Activated T-helper 2 cell treated with anti-CD3 and anti-CD28 coated beads, Interferon-gamma antibody, Interleukin-2, Interleukin-4, amounts not matched to agents 10 μg/mL and 5 μg/mL and 100 μg/mL, durations not matched to agents 14 hours and 24 hours and 36 hours (primary cell): ENCODE data around the gene C8G. TPM values are rescaled to one million over a fixed set of nuclear protein-coding genes. Genes with fewer than 3 reads are reported as not detected.

Source experiments
- DNase-seq: peaks from one replicate; pipeline ENCODE4 v3.0.0; 2021; ENCODE audit warnings: low spot score
- H3K27ac Mint-ChIP-seq: one replicate; pipeline ENCODE4 v1.8.0; 2021; ENCODE audit warnings: mixed read lengths
- H3K27me3 Mint-ChIP-seq: one replicate; pipeline ENCODE4 v1.8.0; 2021; ENCODE audit warnings: low read depth, mixed read lengths
- H3K36me3 Mint-ChIP-seq: one replicate; pipeline ENCODE4 v1.8.0; 2021; ENCODE audit warnings: low read depth, mixed read lengths
- H3K4me1 Mint-ChIP-seq: one replicate; pipeline ENCODE4 v1.8.0; 2021; ENCODE audit warnings: low read depth, mixed read lengths
- H3K4me3 Mint-ChIP-seq: one replicate; pipeline ENCODE4 v1.8.0; 2021; ENCODE audit warnings: low read depth, mild to moderate bottlenecking, moderate library complexity, mixed read lengths
- H3K9me3 Mint-ChIP-seq: one replicate; pipeline ENCODE4 v1.8.0; 2021; ENCODE audit warnings: mixed read lengths
- intact Hi-C: fragments of 100-400 bp; cut with micrococcal nuclease; formaldehyde crosslinking; loops from one replicate; pipeline ENCODE4 v1.15.1; 2023
- total RNA-seq: library from RNA; stranded (reverse); gene quantifications from 2 replicates; pipeline ENCODE4 v1.2.3, GENCODE V29; 2022

Gene C8G
- total RNA-seq, 1 donor from 2014 or later: 0.89 TPM

GRCh38 chr9:136963751-136964150, 18.7 kb downstream of the C8G start:
- Mint-ChIP-seq H3K4me1 (peaks cover 10% of the 10 kb centered on the region), H3K4me3 (no peak overlapping the region), H3K9me3 (no peaks in the 10 kb centered on the region), H3K27me3 (peaks cover 2% of the 10 kb centered on the region), H3K36me3 (no peaks in the 10 kb centered on the region), H3K27ac (no peak overlapping the region)
- DNase-seq: no peak
- intact Hi-C loops: no loop called here

DNA sequence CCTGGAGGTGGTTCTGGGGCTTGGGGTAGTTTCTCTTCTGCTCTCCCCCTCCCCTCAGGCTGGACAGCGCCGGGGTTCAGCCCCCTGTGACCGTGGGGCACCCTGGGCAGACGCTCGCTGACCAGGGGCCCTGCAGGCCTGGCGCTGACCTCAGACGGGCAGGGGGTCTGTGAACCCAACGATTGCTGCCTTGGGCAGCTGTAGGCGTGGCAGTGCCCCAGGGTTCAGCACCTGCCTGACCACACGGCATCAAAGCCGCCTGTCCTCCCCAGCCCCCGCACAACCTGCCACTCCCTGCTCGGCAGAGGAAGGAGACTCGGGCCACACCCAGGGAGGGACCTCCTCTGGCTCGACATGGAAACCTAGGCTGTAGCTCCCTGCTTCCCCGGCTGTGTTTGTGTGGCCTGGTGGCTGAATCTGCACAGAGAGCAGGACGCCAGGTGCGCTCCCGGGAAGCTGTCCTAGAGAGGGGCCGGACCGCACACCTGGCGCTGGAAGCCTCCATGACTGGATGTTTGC, 19.2 kb downstream of the C8G start:
- H3K9me3 Mint-ChIP-seq: no peaks in the 10 kb centered on the region
- no peak overlapping the region for H3K4me3 Mint-ChIP-seq
- H3K27ac Mint-ChIP-seq: no peak overlapping the region
- intact Hi-C loops: no loop called here
- peaks cover 2% of the 10 kb centered on the region for H3K27me3 Mint-ChIP-seq
- no peaks in the 10 kb centered on the region for H3K36me3 Mint-ChIP-seq
- DNase-seq: no peak
- peaks cover 10% of the 10 kb centered on the region for H3K4me1 Mint-ChIP-seq

- Mint-ChIP-seq H3K9me3 (no peaks in the 10 kb centered on the region), H3K4me1 (peaks cover 10% of the 10 kb centered on the region), H3K27ac (no peak overlapping the region), H3K27me3 (peaks cover 2% of the 10 kb centered on the region), H3K4me3 (no peak overlapping the region), H3K36me3 (no peaks in the 10 kb centered on the region)
- no peak for DNase-seq
- intact Hi-C loops: no loop called here
Measured at GRCh38 chr9:136964833-136965422, 19.9 kb downstream of the C8G start.

GRCh38 chr9:136965771-136966484, 20.9 kb downstream of the C8G start:
- intact Hi-C loops: no loop called here
- peaks cover 10% of the 10 kb centered on the region for H3K4me1 Mint-ChIP-seq
- H3K27ac Mint-ChIP-seq: no peak overlapping the region
- no peaks in the 10 kb centered on the region for H3K36me3 Mint-ChIP-seq
- no peak for DNase-seq
- peaks cover 2% of the 10 kb centered on the region for H3K27me3 Mint-ChIP-seq
- H3K9me3 Mint-ChIP-seq: no peaks in the 10 kb centered on the region
- peak overlapping the region; percentile 64 for H3K4me3 Mint-ChIP-seq

- Mint-ChIP-seq H3K36me3 (no peaks in the 10 kb centered on the region), H3K9me3 (no peaks in the 10 kb centered on the region), H3K4me1 (peaks cover 10% of the 10 kb centered on the region), H3K27me3 (peaks cover 2% of the 10 kb centered on the region), H3K4me3 (no peak overlapping the region), H3K27ac (no peak overlapping the region)
- DNase-seq: no peak
- intact Hi-C loops: no loop called here
Measured at GRCh38 chr9:136968333-136969127, 23.5 kb downstream of the C8G start.

GRCh38 chr9:136969150-136969549, 24.1 kb downstream of the C8G start:
- intact Hi-C loops: no loop called here
- Mint-ChIP-seq H3K4me3 (no peak overlapping the region), H3K27me3 (peaks cover 2% of the 10 kb centered on the region), H3K9me3 (no peaks in the 10 kb centered on the region), H3K4me1 (peaks cover 10% of the 10 kb centered on the region), H3K27ac (no peak overlapping the region), H3K36me3 (no peaks in the 10 kb centered on the region)
- DNase-seq: no peak

DNA sequence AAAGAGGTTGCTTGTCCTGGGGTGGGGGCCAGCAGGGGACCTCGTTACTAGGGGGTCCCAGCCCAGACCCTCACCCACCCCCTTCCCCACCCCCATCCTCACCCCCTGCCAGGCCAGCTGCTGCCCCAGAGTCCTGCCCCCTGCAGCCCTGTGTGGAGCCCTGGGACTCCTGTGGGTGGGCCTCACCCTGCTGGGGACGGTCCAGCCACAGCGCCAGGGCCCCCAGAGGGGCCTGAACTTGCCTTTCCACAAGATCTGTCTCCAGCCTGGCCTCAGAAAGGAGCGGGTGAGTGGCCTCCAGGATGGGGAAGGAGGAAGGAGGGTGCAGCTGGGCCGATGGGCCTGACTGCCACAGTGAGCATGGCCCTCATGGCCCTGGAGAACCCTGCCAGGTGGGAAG, 24.7 kb downstream of the C8G start:
- peaks cover 2% of the 10 kb centered on the region for H3K27me3 Mint-ChIP-seq
- no peaks in the 10 kb centered on the region for H3K9me3 Mint-ChIP-seq
- no peak for DNase-seq
- H3K27ac Mint-ChIP-seq: no peak overlapping the region
- H3K4me3 Mint-ChIP-seq: no peak overlapping the region
- peaks cover 9% of the 10 kb centered on the region for H3K4me1 Mint-ChIP-seq
- H3K36me3 Mint-ChIP-seq: no peaks in the 10 kb centered on the region
- intact Hi-C loops: loop anchor here (10.0 kb wide), 1 partner anchor 485 kb away; the partner anchor contains the start of gene NSMF

DNA sequence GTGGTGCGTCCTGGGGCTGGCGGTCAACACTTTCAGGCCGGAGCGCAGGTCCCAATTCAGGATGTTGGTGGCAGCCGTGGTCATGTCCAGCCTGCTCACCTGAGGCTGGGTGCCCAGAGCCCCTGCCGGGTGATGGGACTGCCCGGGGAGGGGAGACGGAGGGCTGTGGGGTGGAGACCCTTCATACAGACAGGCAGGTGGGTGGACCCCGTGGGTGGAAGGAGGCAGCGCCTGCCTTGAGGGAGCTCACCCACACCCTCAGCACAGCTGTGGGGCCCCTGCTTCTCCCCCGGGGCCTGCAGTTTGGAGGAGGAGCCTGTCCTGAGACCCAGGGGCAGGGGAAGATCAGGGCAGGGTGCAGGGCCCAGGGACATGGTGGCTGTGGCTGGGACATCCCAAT, 25.3 kb downstream of the C8G start:
- no peaks in the 10 kb centered on the region for H3K9me3 Mint-ChIP-seq
- peaks cover 2% of the 10 kb centered on the region for H3K27me3 Mint-ChIP-seq
- peaks cover 12% of the 10 kb centered on the region for H3K4me1 Mint-ChIP-seq
- H3K36me3 Mint-ChIP-seq: no peaks in the 10 kb centered on the region
- H3K27ac Mint-ChIP-seq: no peak overlapping the region
- intact Hi-C loops: loop anchor here (10.0 kb wide), 1 partner anchor 484 kb away; the partner anchor contains the start of gene NSMF
- no peak overlapping the region for H3K4me3 Mint-ChIP-seq
- no peak for DNase-seq

DNA sequence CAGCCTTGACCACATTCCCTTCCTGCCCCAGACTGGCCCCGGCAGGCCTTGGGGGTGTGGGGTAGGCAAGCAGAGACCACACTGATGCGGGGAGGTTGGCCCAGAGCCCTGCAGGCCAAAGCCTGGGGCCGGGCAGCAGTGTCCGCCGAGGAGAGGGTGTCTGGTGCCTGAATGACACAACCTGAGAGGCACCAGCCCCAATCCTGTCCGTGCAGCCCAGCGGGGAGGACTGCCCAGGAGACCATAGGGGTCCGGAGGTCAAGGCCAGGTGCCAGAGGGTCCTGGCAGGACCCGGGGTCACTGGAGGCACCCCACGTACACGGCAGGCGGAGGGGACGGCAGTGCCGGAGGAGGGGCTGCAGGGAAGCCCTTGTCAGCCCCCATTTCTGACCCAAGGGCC, 26.7 kb downstream of the C8G start:
- intact Hi-C loops: loop anchor here (10.0 kb wide), 1 partner anchor 483 kb away; the partner anchor contains the start of gene NSMF
- no peak overlapping the region for H3K27ac Mint-ChIP-seq
- DNase-seq: no peak
- H3K9me3 Mint-ChIP-seq: no peaks in the 10 kb centered on the region
- H3K27me3 Mint-ChIP-seq: no peaks in the 10 kb centered on the region
- H3K4me3 Mint-ChIP-seq: no peak overlapping the region
- H3K36me3 Mint-ChIP-seq: no peaks in the 10 kb centered on the region
- H3K4me1 Mint-ChIP-seq: peaks cover 7% of the 10 kb centered on the region

DNA sequence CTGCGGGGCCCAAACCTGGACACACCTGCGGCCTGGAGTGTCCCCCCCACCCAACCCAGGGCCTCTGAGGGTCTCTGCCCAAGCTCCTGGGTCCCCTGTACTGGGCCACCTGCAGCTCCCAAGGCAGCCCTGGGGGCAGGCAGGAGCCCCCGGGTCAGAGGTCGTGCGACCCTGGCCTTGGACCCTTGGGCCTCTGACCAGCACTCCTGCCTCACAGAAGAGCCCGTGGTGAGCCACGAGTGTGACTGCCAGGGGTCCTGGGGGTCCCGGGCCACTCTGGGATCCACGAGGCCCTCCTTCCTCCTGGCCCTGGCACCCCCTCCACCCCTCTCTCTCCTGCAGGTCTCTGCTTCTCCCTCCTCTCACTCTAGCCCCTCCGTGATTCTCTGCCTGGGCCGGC, 27.3 kb downstream of the C8G start:
- Mint-ChIP-seq H3K9me3 (no peaks in the 10 kb centered on the region), H3K36me3 (no peaks in the 10 kb centered on the region), H3K4me1 (peaks cover 7% of the 10 kb centered on the region), H3K27ac (no peak overlapping the region), H3K4me3 (no peak overlapping the region), H3K27me3 (no peaks in the 10 kb centered on the region)
- intact Hi-C loops: loop anchor here (10.0 kb wide), 1 partner anchor 482 kb away; the partner anchor contains the start of gene NSMF
- no peak for DNase-seq

GRCh38 chr9:136972743-136973142, 27.7 kb downstream of the C8G start:
- H3K27me3 Mint-ChIP-seq: no peaks in the 10 kb centered on the region
- H3K36me3 Mint-ChIP-seq: no peaks in the 10 kb centered on the region
- no peak for DNase-seq
- H3K4me3 Mint-ChIP-seq: no peak overlapping the region
- H3K27ac Mint-ChIP-seq: no peak overlapping the region
- H3K9me3 Mint-ChIP-seq: no peaks in the 10 kb centered on the region
- intact Hi-C loops: loop anchor here (10.0 kb wide), 1 partner anchor 482 kb away; the partner anchor contains the start of gene NSMF
- peaks cover 7% of the 10 kb centered on the region for H3K4me1 Mint-ChIP-seq

GRCh38 chr9:136973618-136974617, 28.9 kb downstream of the C8G start:
- Mint-ChIP-seq H3K27me3 (no peaks in the 10 kb centered on the region), H3K36me3 (no peaks in the 10 kb centered on the region), H3K27ac (no peak overlapping the region)

More at GRCh38 chr9:136973618-136974617, 28.9 kb downstream of the C8G start:
- no peak overlapping the region for H3K4me3 Mint-ChIP-seq
- intact Hi-C loops: loop anchor here (10.0 kb wide), 1 partner anchor 481 kb away; the partner anchor contains the start of gene NSMF
- DNase-seq: no peak
- H3K4me1 Mint-ChIP-seq: peaks cover 7% of the 10 kb centered on the region
- H3K9me3 Mint-ChIP-seq: no peaks in the 10 kb centered on the region
